Measurements from ENCODE around the gene HPCAL1.

The HPCAL1 gene

DNA sequence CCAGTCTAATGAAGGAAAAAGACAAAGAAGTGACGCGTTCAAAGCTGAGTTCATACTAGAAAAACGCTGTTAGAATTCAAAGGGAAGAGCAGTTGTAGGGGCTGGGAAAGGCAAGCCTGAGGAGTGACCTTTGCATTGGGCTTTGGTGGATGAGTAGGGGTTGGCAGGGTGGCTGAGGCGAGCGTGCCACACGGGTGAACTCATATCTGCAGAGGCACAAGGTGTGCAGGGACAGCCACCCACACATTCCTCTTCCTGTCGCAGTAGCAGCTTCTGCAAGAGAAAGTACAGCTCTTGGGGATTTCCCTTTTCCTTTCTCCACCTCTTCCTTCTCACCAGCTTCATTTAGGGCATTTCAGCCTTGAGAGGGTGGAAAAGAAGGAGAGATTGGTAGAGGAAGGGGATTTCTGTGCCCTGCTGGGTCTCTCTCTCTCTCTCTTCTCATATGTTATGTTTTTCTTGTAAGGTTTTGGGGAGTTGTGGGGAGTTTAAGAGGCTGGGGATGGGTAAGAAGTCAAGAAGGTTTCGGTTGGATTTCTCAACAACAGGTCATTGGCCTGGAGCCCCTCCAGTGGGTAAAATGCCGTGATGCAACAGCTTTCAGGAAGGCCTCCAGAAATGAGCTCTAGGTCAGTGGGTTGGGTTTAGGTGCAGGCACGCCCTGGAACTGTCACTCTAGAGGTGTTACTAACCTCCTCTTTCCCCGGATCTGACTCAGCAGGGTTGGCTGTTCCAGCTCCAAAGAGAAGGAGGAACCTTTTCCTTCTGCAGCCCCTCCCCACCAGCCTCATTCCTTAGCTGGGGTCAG lies 105.3 kb downstream of the HPCAL1 start:
- no peak for DNase-seq (ENCODE audit: low spot score)

DNA sequence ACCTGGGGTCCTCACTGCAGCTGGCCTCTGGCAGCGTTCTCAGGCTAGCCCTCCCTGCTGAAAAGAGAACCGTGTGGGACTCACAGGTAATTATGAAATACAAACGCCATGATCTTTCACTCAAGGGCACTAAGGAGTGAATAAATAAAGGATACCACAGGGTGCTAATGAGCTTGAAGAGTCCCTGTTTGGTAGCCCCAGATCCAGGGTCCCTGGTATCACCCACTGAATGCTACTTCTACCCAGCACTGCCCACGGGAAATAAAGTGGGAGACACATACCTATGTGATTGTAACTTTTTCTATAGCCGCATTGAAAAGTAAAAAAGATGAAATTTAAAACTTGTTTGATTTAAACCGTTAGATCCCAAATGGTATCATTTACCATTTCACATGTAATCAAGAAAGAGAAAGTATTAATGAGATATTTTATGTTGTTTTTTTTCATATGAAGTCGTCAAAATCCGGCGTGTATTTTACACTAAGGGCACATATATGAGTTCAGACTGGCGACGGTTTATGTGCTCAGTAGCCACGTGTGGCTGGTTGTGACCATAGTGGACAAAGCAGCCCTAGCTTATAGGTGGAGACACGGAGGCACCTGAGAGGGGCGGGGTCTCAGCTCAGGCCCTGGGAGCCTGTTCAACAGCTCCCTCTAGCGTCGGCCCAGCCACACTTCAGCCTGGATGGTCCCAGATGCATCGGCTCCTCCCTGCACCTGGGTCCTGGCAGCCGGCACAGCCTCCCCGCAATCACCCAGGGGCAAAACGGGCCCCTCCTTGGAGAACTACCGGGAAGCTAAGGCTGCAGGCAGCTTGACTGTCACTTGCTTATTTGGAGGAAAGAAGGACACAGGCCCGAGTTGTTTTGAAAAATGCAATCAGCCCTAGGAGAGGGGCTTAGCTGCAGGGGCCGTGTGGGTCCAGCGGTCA lies 106.2 kb downstream of the HPCAL1 start:
- peak; percentile 91 for DNase-seq (ENCODE audit: low spot score)

DNA sequence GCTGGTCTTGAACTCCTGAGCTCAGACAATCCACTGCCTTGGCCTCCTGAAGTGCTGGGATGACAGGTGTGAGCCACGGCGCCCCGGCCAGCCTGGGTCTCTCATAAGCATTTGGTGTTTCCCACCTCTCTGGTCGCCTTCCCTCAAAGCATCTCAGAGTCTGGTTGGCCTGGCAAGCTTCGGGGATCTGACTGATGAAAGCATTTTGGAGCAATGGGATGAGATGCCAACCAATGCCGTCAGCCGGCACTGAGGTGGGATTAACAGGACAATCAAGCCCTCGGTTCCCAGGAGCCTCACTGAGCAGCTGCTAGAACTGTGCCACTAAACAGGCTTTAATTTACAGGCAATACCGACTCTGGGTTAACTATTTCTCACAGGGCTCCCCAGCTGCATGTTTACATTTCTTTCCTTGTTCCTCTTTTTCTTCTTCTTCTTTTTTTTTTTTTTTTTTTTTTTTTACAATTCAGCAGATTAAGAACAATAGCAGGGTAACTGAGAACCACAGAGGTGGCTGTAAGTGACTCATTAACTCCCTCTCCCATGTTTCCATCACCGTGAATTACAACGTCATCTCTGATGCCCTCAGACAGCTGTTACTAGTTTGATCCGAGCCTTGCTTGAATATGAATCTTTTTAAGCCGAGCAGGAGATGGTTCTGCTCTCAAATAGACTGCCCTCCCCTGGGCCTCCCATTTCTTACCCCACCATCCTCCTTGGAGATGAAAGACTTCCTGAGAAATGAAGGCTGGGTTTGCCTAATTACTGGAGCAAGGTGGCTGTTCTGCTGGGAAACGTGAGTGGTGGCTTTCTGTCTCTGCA lies 107.5 kb downstream of the HPCAL1 start:
- DNase-seq (ENCODE audit: low spot score): peak; percentile 71

DNA sequence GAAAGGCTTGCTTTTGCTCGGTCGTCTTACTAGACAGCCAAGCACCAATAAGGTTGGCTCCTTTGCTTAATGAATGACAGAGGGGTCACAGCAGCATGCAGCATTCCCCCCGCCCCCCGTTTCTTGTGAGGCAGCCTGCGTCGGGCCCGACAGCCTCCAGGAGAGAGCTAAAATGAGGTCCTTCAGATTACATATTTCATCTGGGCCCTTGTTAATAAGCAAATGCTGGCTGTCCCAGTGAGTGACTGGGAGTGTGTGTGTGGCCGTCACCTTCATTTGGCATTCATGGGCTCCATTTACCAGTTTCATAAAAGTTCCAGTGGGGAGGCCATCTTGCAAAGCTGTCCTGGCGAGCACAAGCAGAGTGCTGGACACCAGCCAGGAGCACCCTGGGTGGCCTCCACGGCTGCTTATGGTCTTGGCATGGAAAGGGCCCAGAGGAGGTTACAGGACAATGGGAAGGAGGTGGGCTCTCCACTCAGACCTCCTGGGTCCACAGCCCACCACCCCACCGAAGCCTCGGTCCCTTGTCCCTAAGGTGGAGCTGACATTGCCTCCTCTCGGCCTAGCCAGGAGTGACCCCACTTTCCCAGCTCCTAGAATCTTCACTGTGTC lies 108.2 kb downstream of the HPCAL1 start:
- DNase-seq (ENCODE audit: low spot score): no peak

DNA sequence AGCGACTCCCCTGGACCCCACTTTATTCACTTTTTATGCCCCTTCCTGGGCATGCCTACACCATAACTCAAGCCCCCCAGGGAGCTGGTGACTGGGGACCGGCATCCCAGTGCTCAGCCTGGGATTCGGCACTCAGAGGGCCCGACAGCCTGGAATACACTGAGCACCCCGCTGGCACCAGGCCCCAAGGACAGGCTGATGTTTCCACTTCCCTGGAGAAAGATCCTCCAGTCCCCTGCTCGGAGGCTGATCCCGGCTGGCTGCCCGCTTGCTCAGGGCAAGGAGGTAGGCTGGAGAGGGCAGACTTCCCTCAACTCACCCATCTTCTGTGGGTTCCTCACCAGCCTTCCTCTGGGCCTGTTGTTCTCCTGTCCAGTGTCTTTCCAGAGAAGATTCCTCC lies 108.9 kb downstream of the HPCAL1 start:
- no peak for DNase-seq (ENCODE audit: low spot score)

DNA sequence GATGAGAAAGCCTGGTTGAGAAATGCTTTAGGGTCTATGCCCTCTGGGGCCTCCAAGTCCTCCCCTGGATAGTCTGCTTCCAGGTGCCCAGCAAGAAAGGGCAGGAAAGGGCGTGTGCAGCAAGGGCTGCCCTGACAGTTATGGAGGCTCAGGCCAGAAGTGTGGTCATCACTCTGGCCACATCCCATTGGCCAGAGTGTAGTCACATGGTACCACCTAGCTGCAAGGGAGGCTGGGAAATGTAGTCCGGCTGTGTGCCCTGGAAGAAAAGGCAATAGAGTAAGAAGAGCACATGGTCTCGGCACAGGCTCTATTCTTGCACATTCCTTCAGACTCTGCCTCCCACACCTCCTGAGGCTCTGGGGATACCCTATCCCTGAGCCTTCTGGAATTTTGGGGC lies 109.7 kb downstream of the HPCAL1 start:
- no peak for DNase-seq (ENCODE audit: low spot score)

DNA sequence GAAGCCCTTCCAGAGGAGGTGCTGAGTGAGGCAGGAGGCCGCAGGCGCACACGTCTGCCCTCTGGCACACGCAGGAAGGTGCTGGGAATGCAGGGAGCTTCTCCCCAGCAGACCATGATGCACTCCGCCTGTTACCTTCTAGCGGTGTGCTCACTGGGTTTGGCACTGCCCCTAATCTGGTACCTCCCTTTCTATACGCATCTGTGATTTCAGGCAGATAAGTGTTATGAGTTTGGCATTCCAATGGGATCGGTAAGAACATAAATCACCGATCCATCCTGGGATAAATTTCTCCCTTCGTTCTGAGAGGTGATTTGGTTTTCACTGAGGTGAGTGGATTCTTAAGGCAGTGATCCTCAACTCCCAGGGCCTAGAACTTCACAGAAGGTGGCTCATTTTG lies 110.8 kb downstream of the HPCAL1 start:
- DNase-seq (ENCODE audit: low spot score): no peak

DNA sequence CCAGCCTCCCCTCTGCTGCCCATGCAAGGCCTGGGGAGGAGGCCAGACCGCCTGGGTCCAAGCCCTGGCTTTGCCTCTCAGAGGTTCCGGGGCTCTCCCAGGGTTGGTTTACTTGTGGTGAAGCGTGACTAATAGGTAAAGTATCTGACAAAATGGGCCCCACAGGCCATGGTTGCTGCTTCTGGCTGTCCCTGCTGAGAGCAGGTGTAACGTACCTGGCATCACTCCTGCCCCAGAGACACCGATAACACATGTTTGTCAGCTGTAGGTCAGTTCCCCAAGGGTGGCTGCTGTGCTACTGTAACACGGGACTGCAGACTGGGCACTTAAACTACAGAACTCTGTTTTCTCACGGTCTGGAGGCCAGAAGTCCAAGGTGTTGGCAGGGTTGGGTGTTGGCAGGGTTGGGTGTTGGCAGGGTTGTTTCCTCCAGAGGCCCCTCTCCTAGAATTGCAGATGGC lies 111.3 kb downstream of the HPCAL1 start:
- no peak for DNase-seq (ENCODE audit: low spot score)

DNA sequence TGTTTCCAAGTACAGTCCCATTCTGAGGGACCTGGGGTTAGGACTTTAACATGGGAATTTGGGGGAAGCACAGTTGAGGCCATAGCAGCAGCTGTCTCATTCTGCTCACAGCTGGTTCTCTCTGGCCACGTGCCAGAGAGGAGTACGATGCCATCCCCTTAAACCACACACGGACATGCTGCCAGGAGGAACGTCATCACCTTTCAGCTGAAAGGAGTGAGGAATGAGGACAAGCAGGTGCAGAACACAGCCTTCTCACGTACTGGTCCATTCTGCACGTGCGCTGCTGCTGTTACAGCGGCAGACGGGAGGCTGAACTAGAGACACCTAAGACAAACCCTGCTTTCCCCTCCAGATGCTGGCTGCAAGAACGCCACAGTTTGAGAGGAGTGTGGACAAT lies 111.9 kb downstream of the HPCAL1 start:
- DNase-seq (ENCODE audit: low spot score): no peak

DNA sequence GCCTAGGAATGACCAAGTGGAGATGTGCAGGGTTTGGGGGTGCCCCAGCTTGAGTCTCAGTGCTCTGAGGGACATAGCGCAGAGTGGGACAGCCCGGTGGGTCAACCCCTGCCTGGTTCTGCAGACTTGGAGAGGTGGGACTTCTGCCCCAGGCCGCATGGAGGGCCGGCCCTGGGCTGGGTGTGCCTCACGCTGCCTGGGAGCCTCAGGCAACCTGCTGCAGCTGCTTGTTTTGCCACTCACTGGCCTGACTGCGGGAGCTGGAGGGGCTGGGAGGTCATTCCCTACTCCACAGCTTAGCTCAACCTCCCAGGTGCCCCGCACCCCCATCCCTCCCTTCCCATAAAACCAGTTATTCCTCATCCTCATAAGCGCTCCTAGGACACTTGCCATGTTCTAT lies 112.3 kb downstream of the HPCAL1 start:
- DNase-seq (ENCODE audit: low spot score): no peak

DNA sequence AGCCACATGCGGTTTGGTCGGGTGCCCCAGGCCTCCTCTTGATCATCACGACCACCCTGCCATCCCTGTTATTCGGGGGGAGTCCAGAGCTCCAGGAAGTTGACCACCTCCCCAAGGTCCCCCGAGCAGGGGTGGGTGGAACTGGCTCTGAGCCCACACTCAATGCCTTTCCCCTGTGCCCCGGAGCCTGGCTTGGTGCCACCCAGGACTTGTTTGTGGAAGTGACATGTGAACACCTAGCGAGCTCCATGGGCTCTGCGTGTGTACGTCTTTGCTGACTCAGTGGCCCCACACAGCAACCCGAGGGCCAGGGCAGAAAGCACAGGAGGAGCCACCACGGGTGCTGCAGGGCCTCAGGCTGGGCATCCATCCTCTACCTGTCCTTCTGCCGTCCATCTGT lies 112.9 kb downstream of the HPCAL1 start:
- DNase-seq (ENCODE audit: low spot score): no peak

DNA sequence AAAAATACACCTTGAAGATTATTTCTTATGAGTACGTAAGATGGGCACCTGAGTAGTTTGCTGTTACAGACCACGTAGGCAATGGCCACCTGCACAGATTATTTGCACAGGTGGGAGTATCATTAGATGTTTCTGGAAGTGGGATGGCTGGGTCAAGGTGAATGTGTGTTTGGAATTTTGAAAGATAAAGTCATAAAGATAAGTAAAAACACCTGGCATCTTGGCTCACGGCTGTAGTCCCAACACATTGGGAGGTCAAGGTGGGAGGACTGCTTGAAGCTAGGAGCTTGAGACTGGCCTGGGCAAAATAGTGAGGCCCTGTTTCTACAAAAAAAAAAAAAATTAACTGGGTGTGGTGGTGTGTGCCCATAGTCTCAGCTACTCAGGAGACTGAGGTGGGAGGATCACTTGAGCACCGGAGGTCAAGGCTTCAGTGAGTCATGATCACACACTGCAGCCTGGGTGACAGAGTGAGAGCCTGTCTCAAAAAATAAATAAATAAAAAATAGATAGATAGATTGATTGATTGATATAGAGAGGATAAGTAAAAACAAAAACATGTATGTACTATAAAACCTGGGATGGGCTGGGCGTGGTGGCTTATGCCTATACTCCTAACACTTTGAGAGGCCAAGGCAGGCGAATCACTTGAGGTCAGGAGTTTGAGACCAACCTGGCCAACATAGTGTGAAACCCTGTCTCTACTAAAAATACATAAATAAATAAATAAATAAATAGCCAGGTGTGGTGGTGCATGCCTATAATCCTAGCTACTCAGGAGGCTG lies 115.0 kb downstream of the HPCAL1 start:
- DNase-seq (ENCODE audit: low spot score): no peak

DNA sequence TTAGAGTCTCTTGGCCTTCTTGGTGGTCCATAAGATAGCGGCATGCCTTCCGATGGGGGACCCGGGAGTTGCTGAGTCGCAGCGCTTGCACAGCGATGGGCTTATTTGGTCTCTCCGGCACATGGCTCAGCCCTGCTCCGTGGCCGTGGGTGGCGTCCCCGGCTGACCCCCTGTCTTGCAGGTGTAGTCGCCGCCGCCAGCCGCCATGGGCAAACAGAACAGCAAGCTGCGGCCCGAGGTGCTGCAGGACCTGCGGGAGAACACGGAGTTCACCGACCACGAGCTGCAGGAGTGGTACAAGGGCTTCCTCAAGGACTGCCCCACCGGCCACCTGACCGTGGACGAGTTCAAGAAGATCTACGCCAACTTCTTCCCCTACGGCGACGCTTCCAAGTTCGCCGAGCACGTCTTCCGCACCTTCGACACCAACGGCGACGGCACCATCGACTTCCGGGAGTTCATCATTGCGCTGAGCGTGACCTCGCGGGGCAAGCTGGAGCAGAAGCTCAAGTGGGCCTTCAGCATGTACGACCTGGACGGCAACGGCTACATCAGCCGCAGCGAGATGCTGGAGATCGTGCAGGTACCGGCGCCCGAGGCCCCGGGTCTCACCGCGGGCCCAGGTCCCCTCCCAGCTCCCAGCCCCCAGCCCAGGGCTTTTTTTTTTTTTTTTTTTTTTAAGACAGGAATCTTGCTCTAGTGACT lies 117.0 kb downstream of the HPCAL1 start:
- no peak for DNase-seq (ENCODE audit: low spot score)

DNA sequence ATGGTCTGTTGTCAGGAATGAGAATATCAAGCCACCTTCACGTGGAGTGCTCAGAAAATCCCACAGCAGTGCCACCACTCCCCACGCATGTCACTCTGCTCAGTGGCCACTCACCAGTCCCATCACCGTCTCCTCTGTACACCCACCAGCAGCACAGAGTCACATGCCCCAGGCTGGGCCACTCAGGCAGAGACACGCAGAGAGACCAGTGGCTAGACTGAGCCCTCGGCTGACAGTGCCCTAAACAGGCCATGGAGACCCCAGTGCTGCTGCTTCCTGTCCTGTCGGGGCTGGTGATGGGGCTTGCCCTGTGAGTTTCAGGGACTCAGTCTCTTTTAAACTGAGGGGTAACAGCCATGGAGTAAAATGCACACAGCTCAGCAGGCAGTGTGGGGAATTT lies 119.5 kb downstream of the HPCAL1 start:
- DNase-seq (ENCODE audit: low spot score): no peak

DNA sequence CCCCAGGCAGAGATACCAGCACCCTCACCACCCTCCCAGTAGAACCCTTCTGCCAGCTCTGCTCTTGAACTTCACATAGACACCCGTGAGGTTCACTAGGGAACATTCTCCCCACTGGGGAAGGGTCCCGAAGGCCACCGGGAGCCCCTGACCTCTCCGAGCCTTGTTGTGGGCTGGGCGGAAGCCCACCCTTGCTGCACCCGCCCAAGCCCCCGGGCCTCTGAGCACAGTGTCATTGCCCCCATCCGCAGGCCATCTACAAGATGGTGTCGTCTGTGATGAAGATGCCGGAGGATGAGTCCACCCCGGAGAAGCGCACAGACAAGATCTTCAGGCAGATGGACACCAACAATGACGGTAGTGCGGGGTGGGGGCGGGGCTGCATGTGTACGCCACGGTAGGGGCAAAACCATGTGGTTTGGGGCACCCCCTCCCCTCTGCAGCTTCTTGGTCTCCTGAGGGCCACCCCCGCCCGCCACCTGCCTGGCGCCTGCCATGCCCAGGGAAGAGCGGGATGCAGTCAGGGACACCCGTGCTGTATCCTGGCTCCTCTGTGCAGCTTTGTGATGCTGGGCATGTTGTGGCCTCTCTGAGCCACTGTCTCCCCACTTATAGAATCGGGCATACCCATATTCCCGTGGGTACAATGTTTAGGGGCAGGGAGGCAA lies 120.2 kb downstream of the HPCAL1 start:
- DNase-seq (ENCODE audit: low spot score): no peak

DNA sequence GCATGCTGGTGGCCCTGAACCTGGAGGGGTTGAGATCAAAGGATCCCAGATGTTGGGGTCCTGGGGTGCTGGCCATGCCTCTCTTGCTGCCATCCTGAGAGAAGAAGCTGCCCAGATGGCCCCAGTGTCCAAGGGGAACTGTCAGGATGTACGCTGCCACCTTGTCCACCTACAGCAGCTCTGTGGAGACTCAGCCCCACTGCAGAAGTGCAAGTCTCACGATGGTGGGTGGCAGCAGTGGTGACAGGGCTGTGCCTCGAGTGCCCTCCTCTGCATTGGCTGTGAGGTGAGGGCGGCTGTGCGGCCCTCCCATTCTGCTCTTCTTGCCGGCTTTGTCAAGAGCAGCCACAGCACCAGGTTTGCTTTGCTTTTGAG lies 120.7 kb downstream of the HPCAL1 start:
- no peak for DNase-seq (ENCODE audit: low spot score)

DNA sequence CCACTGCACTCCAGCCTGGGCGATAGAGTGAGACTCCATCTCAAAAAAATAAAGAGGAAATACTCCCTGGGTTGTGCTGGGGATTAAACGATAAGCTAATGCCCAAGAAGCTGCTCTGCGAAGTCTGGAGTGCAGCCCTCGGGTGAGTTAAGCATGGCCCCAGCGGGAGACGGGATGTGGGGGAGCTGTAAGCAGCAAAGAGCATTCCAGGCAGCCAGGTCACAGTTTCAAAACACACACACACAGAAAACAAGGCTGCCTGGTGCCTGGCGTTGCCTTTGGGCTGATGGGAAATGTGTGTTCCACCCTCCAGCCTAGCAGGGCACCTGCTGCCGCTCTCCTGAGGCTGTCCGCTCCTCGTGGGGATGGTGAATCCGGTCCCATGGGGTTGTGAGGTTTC lies 121.3 kb downstream of the HPCAL1 start:
- peak; percentile 77 for DNase-seq (ENCODE audit: low spot score)

DNA sequence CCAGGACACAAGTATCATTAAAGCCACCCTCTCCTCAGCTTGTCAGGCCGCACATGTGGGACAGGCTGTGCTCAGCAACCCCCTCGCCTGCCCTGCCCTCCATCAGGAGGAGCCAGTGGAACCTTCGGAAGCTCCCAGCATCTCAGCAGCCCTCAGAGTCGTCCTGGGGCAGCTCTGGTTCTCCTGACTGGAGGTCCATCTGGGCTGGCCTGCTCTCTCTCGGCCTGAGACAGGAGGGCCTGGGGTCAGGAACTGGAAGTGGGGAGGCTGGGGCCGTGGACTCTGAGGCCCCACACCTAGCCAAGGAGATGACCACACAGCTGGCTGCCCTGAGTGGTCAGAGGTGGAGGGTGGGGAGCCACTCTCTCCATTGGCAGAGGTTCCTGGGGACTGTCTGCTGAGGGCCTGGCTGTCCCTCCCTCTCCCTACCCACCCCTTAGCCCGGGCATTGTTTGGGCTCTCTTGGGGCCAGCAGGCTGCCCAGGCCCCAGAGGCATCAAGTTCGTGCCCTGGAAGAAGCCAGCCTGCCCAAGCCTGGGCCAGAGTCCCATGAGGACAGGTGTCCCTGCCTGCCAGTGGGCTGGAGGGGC lies 122.3 kb downstream of the HPCAL1 start:
- no peak for DNase-seq (ENCODE audit: low spot score)

DNA sequence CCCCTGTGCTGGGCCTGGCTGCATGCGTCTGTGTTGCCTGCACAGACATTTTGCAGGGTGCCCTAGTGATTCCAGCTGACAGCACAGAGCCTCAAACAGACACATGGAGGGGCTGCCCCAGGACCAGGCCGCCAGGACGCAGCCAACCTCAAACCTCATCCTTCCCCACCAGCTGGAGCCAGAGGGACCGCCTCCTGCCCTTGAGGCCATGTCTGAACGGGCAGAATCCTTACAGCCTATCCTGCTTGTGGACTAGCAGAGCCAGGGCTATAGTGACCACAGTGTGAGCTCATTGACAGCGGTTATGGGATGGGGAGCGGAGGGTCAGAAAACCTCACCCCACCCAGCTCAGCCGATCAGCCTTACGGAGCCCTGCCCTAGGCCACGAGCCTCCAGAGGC lies 123.0 kb downstream of the HPCAL1 start:
- DNase-seq (ENCODE audit: low spot score): no peak
